Measurements from ENCODE around the gene UBL4A.

DNA sequence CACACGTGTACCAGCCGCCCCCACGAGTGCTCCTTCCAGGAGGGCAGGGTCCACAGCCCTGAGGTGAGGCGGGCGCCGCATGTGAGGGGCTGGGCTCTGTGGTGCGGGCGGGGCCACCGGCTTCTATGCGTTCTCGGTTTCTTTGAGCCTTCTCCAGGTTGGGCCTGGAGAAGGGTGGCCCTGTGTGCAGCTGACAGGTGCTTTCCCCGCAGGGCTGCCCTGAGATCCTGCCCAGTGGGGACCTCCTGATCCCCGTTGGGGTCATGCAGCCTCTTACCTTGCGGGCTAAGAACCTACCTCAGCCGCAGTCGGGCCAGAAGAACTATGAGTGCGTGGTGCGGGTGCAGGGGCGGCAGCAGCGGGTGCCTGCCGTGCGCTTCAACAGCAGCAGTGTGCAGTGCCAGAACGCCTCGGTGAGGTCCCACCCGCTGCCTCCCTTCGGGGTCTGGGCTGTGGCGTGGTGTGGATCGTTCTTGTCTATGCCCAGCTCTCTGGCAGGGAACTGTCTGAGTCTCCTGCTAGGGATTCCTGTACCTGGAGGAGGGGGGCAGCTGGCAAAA lies 21.5 kb downstream of the UBL4A start:
- TF ChIP-seq, protein P1, sequence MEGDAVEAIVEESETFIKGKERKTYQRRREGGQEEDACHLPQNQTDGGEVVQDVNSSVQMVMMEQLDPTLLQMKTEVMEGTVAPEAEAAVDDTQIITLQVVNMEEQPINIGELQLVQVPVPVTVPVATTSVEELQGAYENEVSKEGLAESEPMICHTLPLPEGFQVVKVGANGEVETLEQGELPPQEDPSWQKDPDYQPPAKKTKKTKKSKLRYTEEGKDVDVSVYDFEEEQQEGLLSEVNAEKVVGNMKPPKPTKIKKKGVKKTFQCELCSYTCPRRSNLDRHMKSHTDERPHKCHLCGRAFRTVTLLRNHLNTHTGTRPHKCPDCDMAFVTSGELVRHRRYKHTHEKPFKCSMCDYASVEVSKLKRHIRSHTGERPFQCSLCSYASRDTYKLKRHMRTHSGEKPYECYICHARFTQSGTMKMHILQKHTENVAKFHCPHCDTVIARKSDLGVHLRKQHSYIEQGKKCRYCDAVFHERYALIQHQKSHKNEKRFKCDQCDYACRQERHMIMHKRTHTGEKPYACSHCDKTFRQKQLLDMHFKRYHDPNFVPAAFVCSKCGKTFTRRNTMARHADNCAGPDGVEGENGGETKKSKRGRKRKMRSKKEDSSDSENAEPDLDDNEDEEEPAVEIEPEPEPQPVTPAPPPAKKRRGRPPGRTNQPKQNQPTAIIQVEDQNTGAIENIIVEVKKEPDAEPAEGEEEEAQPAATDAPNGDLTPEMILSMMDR (IDR thresholded peaks at IDR 0.05; ENCODE audit: extremely low read depth in 1 of 2, insufficient read depth in 1 of 2, low read depth in 1 of 2, low read length in 2 of 2), result no peak
- no peak for TF ChIP-seq POLR2AphosphoS5 (IDR thresholded peaks at IDR 0.05; ENCODE audit: insufficient read depth, low read depth, low read length)
- TF ChIP-seq EZH2 (IDR thresholded peaks at IDR 0.05; ENCODE audit: borderline replicate concordance, low read depth, low read length, severe bottlenecking), result no peak
- TF ChIP-seq JUN (IDR thresholded peaks at IDR 0.05; ENCODE audit: borderline replicate concordance, insufficient read depth, insufficient read length, low read depth), result no peak
